Smooth muscle cell (in vitro differentiated cells): ENCODE results near the gene UNC79. TPM values are rescaled to one million over a fixed set of nuclear protein-coding genes. Genes with fewer than 3 reads are reported as not detected.

ENCODE experiments used
- DNase-seq: peaks from one replicate; lab custom pipeline; 2025; ENCODE audit not compliant: unreplicated experiment; lab: John Stamatoyannopoulos, UW
- H2AFZ ChIP-seq: fragments of 200-600 bp; sonication (generic); 2 replicates; pipeline ENCODE4 v1.6.0; 2016; ENCODE audit warnings: antibody characterized with exemption, low read depth, mild to moderate bottlenecking
- H3F3A ChIP-seq: fragments of 200-600 bp; sonication (generic); 2 replicates; pipeline ENCODE4 v1.6.0; 2017; ENCODE audit warnings: antibody characterized with exemption, low read depth
- H3K27ac ChIP-seq: fragments of 200-600 bp; sonication (generic); 2 replicates; pipeline ENCODE4 v1.5.1; 2016; ENCODE audit warnings: low read depth, mild to moderate bottlenecking
- H3K27me3 ChIP-seq: fragments of 200-600 bp; sonication (generic); 2 replicates; pipeline ENCODE4 v1.6.1; 2016; ENCODE audit warnings: low read depth, mild to moderate bottlenecking
- H3K36me3 ChIP-seq: fragments of 200-600 bp; sonication (generic); 2 replicates; pipeline ENCODE4 v1.5.1; 2016; ENCODE audit warnings: low read depth
- H3K4me1 ChIP-seq: fragments of 200-600 bp; sonication (generic); 2 replicates; pipeline ENCODE4 v1.5.1; 2016; ENCODE audit warnings: low read depth
- H3K4me2 ChIP-seq: fragments of 200-600 bp; sonication (generic); 2 replicates; pipeline ENCODE4 v1.6.0; 2016; ENCODE audit warnings: mild to moderate bottlenecking
- H3K4me3 ChIP-seq: fragments of 200-600 bp; sonication (generic); 2 replicates; pipeline ENCODE4 v1.5.1; 2016; ENCODE audit warnings: mild to moderate bottlenecking
- H3K79me2 ChIP-seq: fragments of 200-600 bp; sonication (generic); 2 replicates; pipeline ENCODE4 v1.6.0; 2016; ENCODE audit warnings: low read depth, mild to moderate bottlenecking
- H3K9ac ChIP-seq: fragments of 200-600 bp; sonication (generic); 2 replicates; pipeline ENCODE4 v1.6.0; 2016; ENCODE audit warnings: low read depth
- H3K9me3 ChIP-seq: fragments of 200-600 bp; sonication (generic); replicated peaks from 2 replicates; pipeline ENCODE4 v1.5.1; 2016; ENCODE audit warnings: low read depth
- H4K20me1 ChIP-seq: fragments of 200-600 bp; sonication (generic); 2 replicates; pipeline ENCODE4 v1.6.0; 2016; ENCODE audit warnings: low read depth
- CTCF ChIP-seq: fragments of 200-600 bp; sonication (generic); IDR thresholded peaks from 2 replicates; pipeline ENCODE4 v1.5.1; 2017; ENCODE audit warnings: borderline replicate concordance, mild to moderate bottlenecking, antibody characterized with exemption; ENCODE audit not compliant: insufficient read depth, poor library complexity, severe bottlenecking
- WGBS: methylation state at CpG from one replicate; pipeline ENCODE4 v1.1.7; 2016; ENCODE audit warnings: low lambda C conversion rate; 5-methylcytosine and 5-hydroxymethylcytosine counted together
- polyA plus RNA-seq: library from polyadenylated mRNA; unstranded; fragments of >200 nt; fragmentation: Nextera tagmentation; extraction: Ambion mirVana; gene quantifications from 2 replicates; pipeline ENCODE4 v1.2.1, GENCODE V29; 2016
- total RNA-seq: library from RNA; depleted of rRNA; stranded (reverse); fragments of >200 nt; gene quantifications from 2 replicates; pipeline ENCODE4 v1.2.3, GENCODE V29; 2014

Gene UNC79
- total and polyA plus RNA-seq, 2 experiments from 2014 or later: 0.06 to 0.36 TPM

GRCh38 chr14:93713726-93714405 lies 283.1 kb downstream of the UNC79 start:
- Histone ChIP-seq H3K9ac (no peak overlapping the region), H3K79me2 (no peaks in the 10 kb centered on the region), H3K36me3 (no peaks in the 10 kb centered on the region), H3K4me2 (no peak overlapping the region), H3K4me1 (peaks cover 4% of the 10 kb centered on the region), H4K20me1 (no peaks in the 10 kb centered on the region), H3K27me3 (no peaks in the 10 kb centered on the region), H3K27ac (no peak overlapping the region), H2AFZ (no peak overlapping the region), H3K4me3 (no peak overlapping the region), H3F3A (no peaks in the 10 kb centered on the region), H3K9me3 (no peaks in the 10 kb centered on the region)
- no peak for TF ChIP-seq CTCF
- no peak for DNase-seq
- WGBS: 86% methylated on average over 12 of the region's 13 CpGs

- no peaks in the 10 kb centered on the region for H4K20me1 ChIP-seq
- no peak overlapping the region for H2AFZ ChIP-seq
- no peak overlapping the region for H3K27ac ChIP-seq
- DNase-seq: no peak
- H3K79me2 ChIP-seq: no peaks in the 10 kb centered on the region
- no peaks in the 10 kb centered on the region for H3K27me3 ChIP-seq
- no peak overlapping the region for H3K4me3 ChIP-seq
- H3K9me3 ChIP-seq: no peaks in the 10 kb centered on the region
- H3K4me2 ChIP-seq: no peak overlapping the region
- H3F3A ChIP-seq: no peaks in the 10 kb centered on the region
- no peaks in the 10 kb centered on the region for H3K36me3 ChIP-seq
- no peak overlapping the region for H3K9ac ChIP-seq
- 94% methylated on average over 7 of the region's 7 CpGs for WGBS
- TF ChIP-seq CTCF: no peak
- H3K4me1 ChIP-seq: peaks cover 4% of the 10 kb centered on the region
Observed at GRCh38 chr14:93714605-93715004, 283.9 kb downstream of the UNC79 start.

GRCh38 chr14:93715279-93715927 lies 284.7 kb downstream of the UNC79 start:
- Histone ChIP-seq H3K9me3 (no peaks in the 10 kb centered on the region), H3F3A (no peaks in the 10 kb centered on the region), H3K27me3 (no peaks in the 10 kb centered on the region), H4K20me1 (no peaks in the 10 kb centered on the region), H3K79me2 (no peaks in the 10 kb centered on the region), H3K9ac (no peak overlapping the region), H3K36me3 (no peaks in the 10 kb centered on the region), H2AFZ (no peak overlapping the region), H3K27ac (no peak overlapping the region), H3K4me3 (no peak overlapping the region), H3K4me2 (no peak overlapping the region), H3K4me1 (peaks cover 4% of the 10 kb centered on the region)
- no peak for DNase-seq
- no peak for TF ChIP-seq CTCF
- WGBS: 84% methylated on average over 13 of the region's 13 CpGs
